Pancreas (tissue), 10 donors: Measurements from ENCODE around the gene LRMDA. TPM values are rescaled to one million over a fixed set of nuclear protein-coding genes. Genes with fewer than 3 reads are reported as not detected.

Experiments
- ATAC-seq, 4 donors: fragments of 200-7000 bp; cut with Tn5 transposase; one replicate each; pipeline versions ENCODE4 v1.8.0 to v1.9.1; 2020; ENCODE audit warnings: mild to moderate bottlenecking in 4 of 4, moderate library complexity in 4 of 4
- DNase-seq, 6 donors: peaks; one replicate each; pipeline ENCODE4 v3.0.0-alpha.2; 2020
- FAIRE-seq: peaks from 2 replicates; lab custom pipeline; 2012; peaks lifted over from hg19 to GRCh38; lab: Jason Lieb, UNC
- H3K27ac ChIP-seq, 4 donors: fragments of 200-600 bp; sonication (generic); 1 replicate in 3 of 4; 2 replicates in 1 of 4; pipeline versions ENCODE4 v1.5.0 to v1.8.0; 2020
- H3K27me3 ChIP-seq, 4 donors: fragments of 200-600 bp; one replicate each; pipeline ENCODE4 v1.8.0; 2021
- H3K36me3 ChIP-seq, 3 donors: fragments of 200-600 bp; sonication (generic) in 1 of 3; one replicate each; pipeline versions ENCODE4 v1.5.0 to v1.8.0; 2020 to 2021
- H3K4me1 ChIP-seq, 3 donors: fragments of 200-600 bp; one replicate each; pipeline ENCODE4 v1.8.0; 2021
- H3K4me3 ChIP-seq, 4 donors: fragments of 200-600 bp; sonication (generic) in 2 of 4; one replicate each; pipeline versions ENCODE4 v1.5.0 to v1.8.0; 2020 to 2021
- H3K9me3 ChIP-seq, 4 donors: fragments of 200-600 bp; one replicate each; pipeline ENCODE4 v1.8.0; 2021
- WGBS, 2 donors: extraction: QIAGEN DNeasy Blood & Tissue Kit; methylation state at CpG; one replicate each; pipeline ENCODE4 v1.1.7; 2013; 5-methylcytosine and 5-hydroxymethylcytosine counted together
- intact Hi-C, 3 donors: fragments of 100-400 bp; cut with DNase I; formaldehyde crosslinking; loops; one replicate each; pipeline versions ENCODE4 v1.11.1 to v1.14.2; 2022
- polyA plus RNA-seq, 2 donors: library from polyadenylated mRNA; stranded (reverse); fragments of 200-250 nt; gene quantifications; one replicate each; pipeline ENCODE4 v1.2.3, GENCODE V29; 2013
- total RNA-seq, 6 donors: library from RNA; stranded (reverse); fragmentation: NEBNext Ultra II Directional in 4 of 6; extraction: Animal tissue kit (Norgen Biotek cat#: 25700) in 4 of 6; gene quantifications; one replicate each; pipeline versions ENCODE4 v1.2.1 to v1.2.4, GENCODE V29; 2021 to 2023
- TF ChIP-seq, protein P1 (sequence below), 4 donors: fragments of 200-600 bp; sonication (generic) in 3 of 4; IDR thresholded peaks; one replicate each; pipeline versions ENCODE4 v1.5.0 to v1.8.0; 2021; ENCODE audit warnings: antibody characterized with exemption in 4 of 4
- donor health status: healthy with polysubstance abuse.
- donor health status: DM: no; HTN: no; CAD: no; lungs with moderate emphysema.
- donor health status: DM: no; HTN: no; CAD: no.
- donor health status: control.
- donor health status: control.
- donor health status: Bipolar disorder and iron deficiency.
- donor health status: DM: yes; HTN: yes; CAD: no.
- donor health status: DM: no; HTN: no; CAD: no.
- donor health status: DM: no; HTN: no; CAD: no.
- donor health status: DM: yes; HTN: yes; CAD: no.

Gene LRMDA
- total and polyA plus RNA-seq, 8 donors: 4.6 to 21.2 (median 13.4) TPM

DNA sequence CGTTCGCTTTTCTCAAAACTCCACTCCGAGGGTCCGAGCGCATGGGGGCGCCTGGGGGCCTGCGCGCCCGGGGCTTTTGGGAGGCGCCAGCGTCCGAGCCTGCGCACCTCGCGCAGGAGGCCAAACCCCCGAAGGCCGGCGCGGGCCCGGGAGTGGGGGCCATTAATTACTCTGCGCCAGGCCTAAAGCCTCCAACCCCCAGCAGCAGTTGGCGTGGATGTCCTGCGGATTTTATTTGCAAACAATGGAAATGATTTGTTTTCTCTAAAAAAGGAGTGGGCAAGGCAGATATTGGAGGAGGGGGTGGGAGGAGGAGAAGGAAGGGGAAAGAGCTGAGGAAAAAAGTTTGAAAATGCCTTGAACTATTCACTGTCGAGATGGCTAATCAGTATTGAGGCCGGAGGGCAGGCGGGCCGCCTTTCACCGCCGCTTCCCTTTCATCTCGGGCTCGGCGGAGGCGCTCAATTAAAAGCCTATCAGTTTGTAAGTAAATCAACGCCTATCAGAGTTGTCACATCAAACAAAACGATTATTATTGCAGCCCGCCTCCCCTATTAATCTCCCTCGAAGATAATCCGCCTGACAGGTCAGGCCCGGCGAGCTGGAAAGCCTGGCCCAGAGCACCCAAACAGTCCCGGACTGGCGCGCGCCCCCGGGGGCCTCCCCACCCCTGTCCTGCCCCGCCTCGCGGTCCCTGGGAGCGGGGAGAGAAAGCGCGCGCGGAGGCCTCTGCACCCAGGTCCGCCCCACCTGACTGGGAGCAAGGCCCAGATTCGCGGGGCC is 26.4 kb upstream of the LRMDA start:
- DNase-seq (peak; percentile 64 to 91 (median 80)), FAIRE-seq (no peak), ATAC-seq (peak in 3 of 4 donors; percentile 0 to 20 (median 16))
- peak overlapping the region; percentile 31 to 98 (median 92) for H3K4me3 ChIP-seq
- H3K9me3 ChIP-seq: no peaks in the 10 kb centered on the region
- 5 to 11% methylated on average over 45 to 56 of the region's 56 CpGs for WGBS, 2 donors
- peak overlapping the region; percentile 97 to 99 (median 98) for H3K27ac ChIP-seq
- intact Hi-C loops: loop anchor here in 1 of 3 donors (10.0 kb wide), 2 partner anchors 370 to 520 kb away; no protein-coding TSS in a partner anchor
- peaks cover 0 to 3% (median 0%) of the 10 kb centered on the region in 3 donors for H3K4me1 ChIP-seq
- H3K36me3 ChIP-seq: no peaks in the 10 kb centered on the region
- TF ChIP-seq, protein P1, sequence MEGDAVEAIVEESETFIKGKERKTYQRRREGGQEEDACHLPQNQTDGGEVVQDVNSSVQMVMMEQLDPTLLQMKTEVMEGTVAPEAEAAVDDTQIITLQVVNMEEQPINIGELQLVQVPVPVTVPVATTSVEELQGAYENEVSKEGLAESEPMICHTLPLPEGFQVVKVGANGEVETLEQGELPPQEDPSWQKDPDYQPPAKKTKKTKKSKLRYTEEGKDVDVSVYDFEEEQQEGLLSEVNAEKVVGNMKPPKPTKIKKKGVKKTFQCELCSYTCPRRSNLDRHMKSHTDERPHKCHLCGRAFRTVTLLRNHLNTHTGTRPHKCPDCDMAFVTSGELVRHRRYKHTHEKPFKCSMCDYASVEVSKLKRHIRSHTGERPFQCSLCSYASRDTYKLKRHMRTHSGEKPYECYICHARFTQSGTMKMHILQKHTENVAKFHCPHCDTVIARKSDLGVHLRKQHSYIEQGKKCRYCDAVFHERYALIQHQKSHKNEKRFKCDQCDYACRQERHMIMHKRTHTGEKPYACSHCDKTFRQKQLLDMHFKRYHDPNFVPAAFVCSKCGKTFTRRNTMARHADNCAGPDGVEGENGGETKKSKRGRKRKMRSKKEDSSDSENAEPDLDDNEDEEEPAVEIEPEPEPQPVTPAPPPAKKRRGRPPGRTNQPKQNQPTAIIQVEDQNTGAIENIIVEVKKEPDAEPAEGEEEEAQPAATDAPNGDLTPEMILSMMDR (IDR thresholded peaks at IDR 0.05): no peak
- no peaks in the 10 kb centered on the region for H3K27me3 ChIP-seq

DNA sequence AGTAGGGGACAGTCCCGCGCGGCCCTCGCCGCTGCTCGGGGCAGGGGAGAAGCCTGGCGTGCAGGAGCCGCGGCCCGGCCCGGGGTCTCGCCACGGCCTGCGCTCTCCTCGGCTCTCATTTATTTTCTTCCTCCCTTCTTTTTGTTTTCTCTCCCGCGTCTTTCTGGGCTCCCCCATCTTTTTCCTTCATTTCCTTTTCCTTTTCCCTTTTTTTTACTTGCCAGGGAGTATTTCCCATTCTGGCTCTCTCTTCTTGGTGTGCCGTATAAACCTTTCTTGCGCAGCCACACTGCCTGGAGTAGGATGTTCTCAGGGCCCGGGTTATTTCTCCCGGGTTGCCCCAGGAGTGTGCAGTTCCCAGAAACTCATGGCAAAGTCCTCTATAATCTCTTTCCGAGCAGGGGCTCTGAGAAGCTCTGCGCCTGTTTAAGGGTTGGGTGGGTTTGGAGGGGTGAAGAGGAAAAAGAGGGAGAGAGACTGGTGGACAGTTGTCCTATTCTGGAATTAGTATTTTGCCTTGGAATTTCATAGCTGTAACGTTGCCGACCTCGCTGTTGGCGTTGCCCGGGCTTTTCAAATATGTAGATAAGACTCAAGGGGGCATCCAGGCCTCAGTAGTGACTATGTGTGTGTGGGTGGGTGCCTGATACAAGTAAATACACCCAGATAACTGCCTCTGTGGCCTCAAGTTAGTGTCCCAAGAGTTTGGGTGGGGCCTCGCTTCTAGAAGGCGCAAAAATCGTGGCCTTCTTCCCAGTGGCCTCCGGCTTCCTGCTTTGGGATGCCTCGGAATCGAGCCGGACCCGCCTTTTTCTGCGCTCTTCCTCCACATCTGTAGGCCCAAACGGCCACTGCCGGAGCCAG is 25.6 kb upstream of the LRMDA start:
- H3K27ac ChIP-seq: peak overlapping the region; percentile 16 to 99 (median 97)
- intact Hi-C loops: loop anchor here in 1 of 3 donors (10.0 kb wide), 2 partner anchors 369 to 519 kb away; no protein-coding TSS in a partner anchor
- peak in 2 of 6 donors; percentile 25 to 34 for DNase-seq
- no peak for ATAC-seq
- 53 to 74% methylated on average over 38 to 39 of the region's 39 CpGs for WGBS, 2 donors
- TF ChIP-seq, protein P1 (IDR thresholded peaks at IDR 0.05): no peak
- H3K36me3 ChIP-seq: no peaks in the 10 kb centered on the region
- FAIRE-seq: no peak
- no peaks in the 10 kb centered on the region for H3K9me3 ChIP-seq
- no peaks in the 10 kb centered on the region for H3K27me3 ChIP-seq
- peak overlapping the region in 3 of 4 donors; percentile 91 to 98 (median 94) for H3K4me3 ChIP-seq
- H3K4me1 ChIP-seq: peaks cover 0 to 4% (median 0%) of the 10 kb centered on the region in 3 donors

DNA sequence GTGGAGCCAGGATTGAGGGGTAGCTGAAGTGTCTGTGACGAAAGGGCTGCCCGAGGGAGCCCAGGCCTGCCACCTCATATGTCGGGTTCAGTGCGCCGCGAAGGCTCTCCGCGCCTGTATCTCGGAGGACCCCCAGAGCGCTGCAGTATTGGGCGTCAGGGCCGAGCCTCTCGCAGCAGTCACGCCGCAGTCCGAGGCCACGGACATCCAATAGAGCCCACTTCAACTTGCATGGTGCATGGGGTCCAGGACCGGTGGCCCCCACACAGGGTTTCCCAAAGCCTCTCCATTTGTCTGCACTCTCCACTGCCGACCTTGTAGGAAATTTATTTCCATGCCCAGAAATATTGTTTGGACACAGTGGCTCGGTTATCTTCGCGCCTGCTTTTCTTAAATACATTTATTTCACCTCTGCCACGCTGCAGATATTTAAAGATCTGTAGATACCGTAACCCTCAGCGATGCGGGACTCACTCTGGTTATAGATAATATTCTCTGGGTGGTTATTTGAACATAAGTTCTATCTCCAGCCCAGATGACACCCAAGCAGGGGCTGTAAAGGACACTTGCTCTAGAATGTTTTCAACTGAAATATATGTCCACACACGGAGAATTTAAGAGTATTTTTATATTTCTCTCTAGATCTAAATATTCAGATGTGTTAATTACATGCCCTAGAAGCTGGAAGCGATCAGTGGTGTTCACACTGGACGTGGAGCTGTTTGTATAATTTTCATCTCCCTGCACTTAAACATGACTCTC is 24.8 kb upstream of the LRMDA start:
- FAIRE-seq (no peak), ATAC-seq (no peak), DNase-seq (peak in 1 of 6 donors; percentile 74)
- H3K4me3 ChIP-seq: peak overlapping the region in 3 of 4 donors; percentile 49 to 61 (median 59)
- H3K27ac ChIP-seq: peak overlapping the region in 2 of 4 donors; percentile 84 to 97
- TF ChIP-seq, protein P1 (IDR thresholded peaks at IDR 0.05): no peak
- H3K27me3 ChIP-seq: no peaks in the 10 kb centered on the region
- intact Hi-C loops: loop anchor here in 1 of 3 donors (10.0 kb wide), 2 partner anchors 368 to 518 kb away; no protein-coding TSS in a partner anchor
- 78 to 83% methylated on average over 29 of the region's 29 CpGs for WGBS, 2 donors
- no peaks in the 10 kb centered on the region for H3K9me3 ChIP-seq
- no peaks in the 10 kb centered on the region for H3K36me3 ChIP-seq
- H3K4me1 ChIP-seq: peaks cover 0 to 4% (median 0%) of the 10 kb centered on the region in 3 donors

GRCh38 chr10:75407224-75407712 is 24.2 kb upstream of the LRMDA start:
- FAIRE-seq: no peak
- Histone ChIP-seq H3K27ac (peak overlapping the region; percentile 7 to 97 (median 86)), H3K9me3 (no peaks in the 10 kb centered on the region), H3K4me3 (peak overlapping the region; percentile 49 to 87 (median 60)), H3K4me1 (peaks cover 0 to 4% (median 0%) of the 10 kb centered on the region in 3 donors), H3K36me3 (no peaks in the 10 kb centered on the region), H3K27me3 (no peaks in the 10 kb centered on the region)
- TF ChIP-seq, protein P1 (IDR thresholded peaks at IDR 0.05): no peak
- ATAC-seq: no peak
- DNase-seq: peak in 5 of 6 donors; percentile 33 to 80 (median 48)
- 50 to 57% methylated on average over 37 of the region's 37 CpGs for WGBS, 2 donors
- intact Hi-C loops: loop anchor here in 1 of 3 donors (10.0 kb wide), 2 partner anchors 368 to 518 kb away; no protein-coding TSS in a partner anchor
